GM12872 (cell line): ENCODE measurements around the gene BRME1.

Experiments
- TF ChIP-seq, protein P1 (sequence below): IDR thresholded peaks from 3 replicates; pipeline ENCODE4 v1.5.1; 2011; ENCODE audit warnings: low read depth, mild to moderate bottlenecking, low read length, moderate library complexity; ENCODE audit not compliant: insufficient read depth

The BRME1 gene

DNA sequence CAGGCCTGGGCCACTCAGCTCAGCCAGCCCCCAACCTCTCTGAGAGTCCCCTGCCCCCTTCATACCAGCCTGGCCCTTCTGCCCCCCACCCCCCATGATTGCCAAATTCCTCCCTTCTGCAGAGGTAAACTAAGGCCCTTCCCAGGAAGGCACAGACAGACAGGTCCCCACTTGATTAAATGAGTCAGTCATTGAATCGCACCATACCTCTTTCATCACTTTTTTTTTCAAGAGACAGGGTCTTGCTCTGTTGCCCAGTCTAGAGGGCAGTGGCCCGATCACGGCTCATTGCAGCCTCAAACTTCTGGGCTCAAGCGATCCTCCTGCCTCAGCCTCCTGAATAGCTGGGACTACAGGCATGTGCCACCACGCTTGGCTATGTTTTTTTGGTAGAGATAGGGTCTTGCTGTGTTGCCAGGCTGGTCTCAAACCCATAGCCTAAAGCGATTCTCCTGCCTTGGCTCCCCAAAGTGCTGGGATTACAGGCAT lies 26.3 kb upstream of the BRME1 start:
- TF ChIP-seq, protein P1, sequence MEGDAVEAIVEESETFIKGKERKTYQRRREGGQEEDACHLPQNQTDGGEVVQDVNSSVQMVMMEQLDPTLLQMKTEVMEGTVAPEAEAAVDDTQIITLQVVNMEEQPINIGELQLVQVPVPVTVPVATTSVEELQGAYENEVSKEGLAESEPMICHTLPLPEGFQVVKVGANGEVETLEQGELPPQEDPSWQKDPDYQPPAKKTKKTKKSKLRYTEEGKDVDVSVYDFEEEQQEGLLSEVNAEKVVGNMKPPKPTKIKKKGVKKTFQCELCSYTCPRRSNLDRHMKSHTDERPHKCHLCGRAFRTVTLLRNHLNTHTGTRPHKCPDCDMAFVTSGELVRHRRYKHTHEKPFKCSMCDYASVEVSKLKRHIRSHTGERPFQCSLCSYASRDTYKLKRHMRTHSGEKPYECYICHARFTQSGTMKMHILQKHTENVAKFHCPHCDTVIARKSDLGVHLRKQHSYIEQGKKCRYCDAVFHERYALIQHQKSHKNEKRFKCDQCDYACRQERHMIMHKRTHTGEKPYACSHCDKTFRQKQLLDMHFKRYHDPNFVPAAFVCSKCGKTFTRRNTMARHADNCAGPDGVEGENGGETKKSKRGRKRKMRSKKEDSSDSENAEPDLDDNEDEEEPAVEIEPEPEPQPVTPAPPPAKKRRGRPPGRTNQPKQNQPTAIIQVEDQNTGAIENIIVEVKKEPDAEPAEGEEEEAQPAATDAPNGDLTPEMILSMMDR, result no peak

DNA sequence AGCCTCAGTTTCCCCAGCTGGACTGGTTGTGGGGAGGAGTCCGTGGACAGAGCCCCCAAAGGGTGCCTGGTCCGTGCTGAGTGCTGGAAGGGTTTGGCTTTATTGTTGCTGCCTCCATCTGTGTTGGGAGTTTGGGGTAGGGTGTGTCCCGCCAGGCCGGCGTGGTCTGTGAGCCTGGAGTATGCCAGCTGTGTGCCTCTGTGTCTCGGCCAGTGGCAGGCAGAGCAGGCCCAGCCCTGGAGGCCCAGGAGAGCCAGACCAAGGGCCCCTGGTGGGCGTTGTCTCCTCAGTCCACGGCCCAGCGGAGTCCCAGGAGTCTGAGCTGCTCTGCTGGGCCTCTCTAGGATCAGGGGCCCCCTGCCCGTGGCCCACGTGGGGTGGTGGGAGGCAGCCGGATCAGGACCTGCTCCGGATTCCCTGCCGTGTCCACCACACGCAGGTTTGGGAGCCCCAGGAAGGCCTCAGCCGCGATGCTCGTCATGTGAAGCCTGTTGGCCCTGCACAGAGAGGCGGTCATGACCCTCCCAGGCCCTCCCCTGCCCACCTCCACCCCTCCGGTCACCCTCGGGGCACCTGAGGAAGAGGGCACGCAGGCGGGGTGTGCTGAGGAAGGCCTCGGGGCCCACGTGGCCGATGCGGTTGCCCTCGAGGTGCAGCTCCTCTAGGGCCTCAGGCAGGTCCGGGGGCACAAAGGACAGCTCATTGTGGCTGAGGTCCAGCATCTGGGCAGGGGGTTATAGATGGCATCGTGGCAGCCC lies 25.7 kb upstream of the BRME1 start:
- TF ChIP-seq, protein P1, result no peak

DNA sequence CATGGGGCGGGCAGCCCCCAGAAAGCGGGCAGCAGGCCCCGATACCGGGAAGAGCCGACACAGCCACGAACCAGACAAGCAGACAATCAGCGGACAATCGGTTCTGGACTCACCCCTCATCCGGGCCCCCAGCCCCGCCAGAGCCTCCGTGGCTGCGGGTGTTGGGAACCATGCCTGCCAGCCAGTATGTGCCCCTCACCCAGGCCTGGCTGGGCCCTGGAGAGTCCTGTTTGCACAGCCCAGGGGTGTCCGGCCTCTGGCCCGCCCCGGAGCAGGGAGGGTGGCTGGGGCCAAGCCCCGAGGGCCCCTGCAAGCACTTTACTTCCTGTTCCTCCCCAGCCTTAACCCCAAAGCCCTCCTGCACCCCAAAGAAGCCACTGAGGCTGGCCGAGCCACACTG lies 24.5 kb upstream of the BRME1 start:
- TF ChIP-seq, protein P1, result no peak

DNA sequence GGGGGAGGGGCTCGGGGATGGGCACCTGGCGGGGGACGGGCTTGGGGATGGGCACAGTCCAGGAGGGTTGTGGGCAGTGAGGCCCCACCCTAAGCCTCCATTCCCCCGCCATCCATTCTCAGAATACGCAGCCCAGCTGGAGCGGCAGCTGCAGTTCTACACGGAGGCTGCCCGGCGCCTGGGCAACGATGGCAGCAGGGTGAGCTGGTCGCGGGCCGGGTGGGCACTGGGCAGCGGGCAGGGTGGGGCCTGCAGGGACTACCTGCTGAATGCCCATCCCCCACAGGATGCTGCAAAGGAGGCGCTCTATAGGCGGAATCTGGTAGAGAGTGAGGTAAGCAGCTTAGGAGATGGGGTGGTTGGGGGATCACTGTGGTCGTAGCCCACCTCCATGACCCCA lies 24.0 kb upstream of the BRME1 start:
- TF ChIP-seq, protein P1, result no peak

DNA sequence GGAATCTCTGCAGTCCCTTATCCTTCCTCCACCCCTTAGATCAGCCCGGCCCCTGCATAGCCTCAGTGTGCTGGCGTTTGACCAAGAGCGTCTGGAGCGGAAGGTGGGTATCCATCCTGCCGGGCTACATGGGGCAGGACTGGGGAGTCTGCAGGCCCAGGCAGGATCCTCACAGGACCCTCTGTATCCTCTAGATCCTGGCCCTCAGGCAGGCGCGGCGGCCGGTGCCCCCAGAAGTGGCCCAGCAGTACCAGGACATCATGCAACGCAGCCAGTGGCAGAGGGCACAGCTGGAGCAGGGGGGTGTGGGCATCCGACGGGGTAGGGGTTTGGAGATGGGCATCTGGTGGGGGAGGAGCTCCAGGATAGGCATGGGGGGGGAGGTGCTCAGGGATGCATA lies 23.4 kb upstream of the BRME1 start:
- TF ChIP-seq, protein P1, result no peak

DNA sequence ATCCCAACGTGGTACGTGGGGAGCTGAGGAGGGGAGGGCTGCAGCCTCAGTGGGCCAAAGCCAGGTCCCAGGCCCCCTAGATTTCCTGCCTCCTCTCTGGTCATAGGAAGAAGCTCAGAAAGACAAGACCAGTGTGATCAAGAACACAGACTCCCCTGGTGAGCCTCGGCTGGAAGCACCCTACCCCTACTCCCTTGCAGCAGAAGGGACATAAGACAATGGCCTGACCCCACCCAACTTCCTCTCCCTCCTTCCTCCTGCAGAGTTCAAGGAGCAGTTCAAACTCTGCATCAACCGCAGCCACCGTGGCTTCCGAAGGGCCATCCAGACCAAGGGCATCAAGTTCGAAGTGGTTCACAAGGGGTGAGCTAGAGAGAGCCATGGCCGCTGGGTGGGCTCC lies 20.8 kb upstream of the BRME1 start:
- TF ChIP-seq, protein P1, result no peak

DNA sequence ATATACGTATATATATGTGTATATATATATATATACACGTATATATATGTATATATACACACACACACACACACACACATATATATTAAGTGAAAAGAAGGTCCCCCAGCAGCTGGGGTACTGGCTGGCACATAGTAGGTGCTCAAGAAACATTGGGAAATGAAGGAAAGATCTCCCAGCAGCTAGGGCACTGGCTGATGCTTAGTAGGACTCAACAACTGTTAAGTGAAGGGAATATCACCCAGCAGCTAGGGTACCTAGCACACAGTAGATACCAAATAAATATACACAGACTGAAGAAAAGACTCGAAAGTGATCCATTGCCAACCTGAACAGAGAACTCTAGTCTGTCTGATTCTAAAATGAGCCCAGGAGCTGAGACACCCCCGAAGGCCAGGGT lies 20.1 kb upstream of the BRME1 start:
- TF ChIP-seq, protein P1, result no peak
